Nucleus accumbens (tissue), 56 donors: ENCODE data around the gene TAF11L3.
"Not testable (repeated sequence)": the region's sequence is repeated elsewhere in the genome, so short reads cannot be mapped to it uniquely, and the experiment has no call there.

Source experiments
- DNase-seq, 56 donors: peaks; one replicate each; lab custom pipeline; 2025; lab: John Stamatoyannopoulos, UW

The TAF11L3 gene

DNA sequence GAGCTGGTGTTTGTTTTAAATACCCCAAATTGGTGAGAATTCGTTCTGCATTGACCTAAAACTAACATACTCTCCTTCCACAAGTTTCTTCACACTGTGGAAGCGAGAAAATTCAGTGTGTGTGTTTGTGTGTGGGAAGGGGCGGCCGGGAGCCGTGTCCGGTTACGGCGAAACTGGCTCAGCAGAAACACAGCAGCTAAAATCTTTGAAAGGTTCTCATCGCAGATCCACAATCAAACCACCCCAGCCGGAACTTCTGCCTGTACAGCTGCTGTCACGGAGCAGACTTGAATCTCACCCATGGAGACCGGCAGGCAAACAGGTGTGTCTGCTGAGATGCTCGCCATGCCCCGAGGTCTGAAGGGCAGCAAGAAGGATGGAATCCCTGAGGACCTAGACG, at the start of gene TAF11L3:
TAF11L3 (plus strand) TSS at position 301 of the 400 bp plus-strand sequence.
- not testable (repeated sequence) for DNase-seq

DNA sequence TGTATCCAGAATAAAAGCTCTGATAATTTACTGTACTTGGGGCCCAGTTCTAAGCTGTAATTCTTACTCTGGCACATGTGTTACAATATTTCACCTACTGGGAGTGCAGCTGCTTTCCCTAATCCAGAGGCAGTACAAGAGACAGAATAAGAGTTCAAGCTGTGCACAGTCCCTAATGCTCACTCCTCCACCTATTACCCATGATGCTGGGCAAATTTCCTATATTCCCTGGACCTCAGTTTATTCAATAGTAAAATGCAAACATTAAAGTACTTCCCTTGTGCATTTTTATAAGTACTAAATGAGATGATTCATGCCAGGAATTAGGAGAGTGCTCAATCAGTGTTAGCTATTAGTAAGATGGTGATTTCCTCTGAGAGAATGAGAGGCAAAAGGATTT, 48.1 kb upstream of the TAF11L3 start:
- DNase-seq: no peak

- not testable (repeated sequence) for DNase-seq
Measured at GRCh38 chr5:17475064-17475463, 43.1 kb upstream of the TAF11L3 start.

- no peak for DNase-seq
Measured at GRCh38 chr5:17477043-17477442, 41.1 kb upstream of the TAF11L3 start.

DNA sequence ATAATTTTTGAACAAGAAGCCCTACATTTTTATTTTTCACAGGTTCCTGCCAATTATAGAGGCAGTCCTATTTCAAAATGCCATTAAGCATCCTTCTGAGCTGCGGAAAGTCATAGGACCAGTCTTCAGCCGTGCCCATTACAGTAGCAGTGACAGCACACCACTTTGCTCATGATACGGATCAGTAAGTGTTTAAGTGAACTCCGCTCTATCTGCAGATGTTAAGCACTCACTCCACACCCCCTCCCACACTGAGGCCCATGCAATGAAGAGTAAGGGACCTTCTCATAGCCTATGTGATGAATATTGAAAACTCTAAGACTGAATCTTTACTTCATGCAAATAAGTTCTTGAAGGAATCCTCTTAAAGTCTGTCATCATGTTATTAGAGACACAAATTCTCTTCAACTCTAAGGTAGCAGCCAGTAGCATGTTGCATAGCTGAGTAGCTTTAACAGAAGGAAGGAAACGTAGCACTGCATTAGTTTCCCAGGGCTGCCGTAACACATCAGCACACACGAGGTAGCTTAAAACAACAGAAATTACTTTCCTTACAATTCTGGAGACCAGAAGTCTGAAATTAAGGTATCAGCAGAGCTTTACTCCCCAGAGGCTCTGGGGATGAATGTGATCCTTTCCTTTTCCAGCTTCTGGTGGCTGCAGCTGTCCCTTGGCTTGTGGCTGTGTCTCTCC, 40.4 kb upstream of the TAF11L3 start:
- DNase-seq: no peak

DNA sequence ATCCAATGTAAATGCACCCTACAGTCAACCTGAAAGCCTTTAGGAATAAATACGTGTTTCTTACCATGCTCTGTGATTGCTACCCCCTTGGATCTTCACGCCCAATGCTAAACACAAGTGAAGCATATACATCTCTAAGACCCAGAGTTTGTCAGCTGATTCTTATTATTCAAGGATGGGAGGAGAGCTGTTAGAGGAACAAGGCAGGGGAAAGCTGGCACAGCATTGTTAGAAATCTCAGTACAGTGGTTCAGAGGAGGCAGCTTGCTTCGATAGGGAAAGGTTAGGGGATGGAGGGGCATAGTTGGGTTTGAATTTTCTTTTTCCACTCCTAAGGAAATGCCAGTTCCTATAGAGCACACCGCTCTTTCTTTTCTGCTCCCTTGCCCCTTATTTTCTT, 36.8 kb upstream of the TAF11L3 start:
- no peak for DNase-seq

DNA sequence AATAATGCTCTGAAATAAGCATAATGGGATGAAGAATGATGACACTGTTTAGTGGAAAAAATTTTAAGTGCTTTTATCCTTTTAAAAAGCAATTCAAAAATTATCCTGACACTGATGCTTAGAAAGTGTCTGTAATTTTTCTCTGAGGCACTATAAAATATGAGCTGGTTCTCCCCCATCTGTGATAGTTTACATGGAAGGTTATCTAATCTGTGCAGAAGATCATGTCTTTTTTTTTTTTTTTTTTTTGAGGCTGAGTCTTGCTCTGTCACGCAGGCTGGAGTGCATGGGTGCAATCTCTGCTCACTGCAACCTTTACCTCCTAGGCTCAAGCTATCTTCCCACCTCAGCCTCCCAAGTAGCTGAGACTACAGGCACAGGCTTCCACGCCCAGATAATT, 35.4 kb upstream of the TAF11L3 start:
- DNase-seq: no peak

- not testable (repeated sequence) for DNase-seq
Measured at GRCh38 chr5:17486464-17487173, 31.5 kb upstream of the TAF11L3 start.

GRCh38 chr5:17487174-17487512, 31.0 kb upstream of the TAF11L3 start:
- no peak for DNase-seq

DNA sequence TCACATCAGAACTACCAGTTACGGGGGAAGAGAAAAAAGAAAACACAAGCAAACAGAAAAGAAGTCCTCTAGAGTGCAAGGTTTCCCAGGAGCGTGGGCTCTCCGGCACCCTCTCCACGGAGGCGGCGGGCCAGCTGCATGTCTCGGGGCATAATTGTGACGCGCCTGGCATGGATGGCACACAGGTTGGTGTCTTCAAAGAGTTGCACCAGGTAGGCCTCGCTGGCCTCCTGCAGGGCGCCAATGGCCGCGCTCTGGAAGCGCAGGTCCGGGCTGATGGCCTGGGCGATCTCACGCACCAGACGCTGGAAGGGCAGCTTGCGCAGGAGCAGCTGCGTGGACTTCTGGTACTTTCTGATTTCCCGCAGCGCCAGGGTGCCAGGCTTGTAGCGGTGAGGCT, 26.9 kb upstream of the TAF11L3 start:
- not testable (repeated sequence) for DNase-seq

GRCh38 chr5:17492770-17493169, 25.4 kb upstream of the TAF11L3 start:
- no peak for DNase-seq

DNA sequence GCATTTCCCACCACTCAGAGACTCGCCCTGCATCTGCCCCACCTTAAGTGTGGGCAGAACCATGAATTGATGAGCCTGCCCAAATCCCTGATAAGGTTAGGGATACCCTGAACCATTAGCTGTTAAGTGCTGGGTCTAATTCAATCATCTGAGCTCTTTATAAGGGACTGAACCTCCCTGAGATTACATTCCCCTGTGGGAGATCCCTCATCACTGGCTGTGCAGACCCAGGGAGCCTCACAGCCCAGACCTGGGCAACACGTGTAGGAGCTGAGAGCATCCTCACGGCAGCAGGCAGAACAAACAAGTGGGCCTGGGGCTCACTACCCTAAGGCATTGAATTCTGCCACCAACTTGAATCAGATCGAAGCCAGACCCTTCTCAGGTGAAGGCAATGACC, 20.7 kb upstream of the TAF11L3 start:
- DNase-seq: no peak

GRCh38 chr5:17497931-17498330, 20.2 kb upstream of the TAF11L3 start, which contains the start of gene TAF11L2:
TAF11L2 (plus strand) TSS chr5:17498231.
- DNase-seq: not testable (repeated sequence)

DNA sequence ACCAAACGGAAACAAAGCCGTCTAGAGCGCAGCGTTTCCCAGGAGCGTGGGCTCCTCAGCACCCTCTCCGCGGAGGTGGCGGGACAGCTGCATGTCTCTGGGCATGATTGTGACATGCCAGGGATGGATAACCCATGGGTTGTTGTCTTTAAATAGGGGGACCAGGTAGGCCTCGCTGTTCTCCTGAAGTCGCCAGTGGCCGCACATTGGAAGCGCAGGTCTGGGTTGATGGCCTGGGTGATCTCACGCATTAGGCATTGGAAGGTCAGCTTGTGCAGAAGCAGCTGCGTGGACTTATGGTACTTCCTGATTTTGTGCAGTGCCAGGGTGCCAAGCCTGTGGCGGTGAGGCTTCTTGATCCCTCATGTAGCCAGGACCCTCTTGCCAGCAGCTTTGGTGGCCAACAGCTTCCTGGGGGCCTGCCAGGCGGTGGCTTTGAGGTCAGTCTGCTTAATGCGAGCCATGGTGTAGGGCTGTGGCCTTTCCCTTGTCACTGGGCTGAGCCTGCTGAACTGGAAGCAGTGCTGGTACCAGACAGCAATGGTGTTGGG, 6.3 kb upstream of the TAF11L3 start:
- no peak for DNase-seq

- DNase-seq: not testable (repeated sequence)
Measured at GRCh38 chr5:17517526-17517925, 641 bp upstream of the TAF11L3 start.

GRCh38 chr5:17519508-17519907, 1.3 kb downstream of the TAF11L3 start:
- DNase-seq: not testable (repeated sequence)

- not testable (repeated sequence) for DNase-seq
Measured at GRCh38 chr5:17521501-17521900, 3.3 kb downstream of the TAF11L3 start, which contains the start of gene TAF11L4. TAF11L4 (plus strand) TSS chr5:17521801.

DNA sequence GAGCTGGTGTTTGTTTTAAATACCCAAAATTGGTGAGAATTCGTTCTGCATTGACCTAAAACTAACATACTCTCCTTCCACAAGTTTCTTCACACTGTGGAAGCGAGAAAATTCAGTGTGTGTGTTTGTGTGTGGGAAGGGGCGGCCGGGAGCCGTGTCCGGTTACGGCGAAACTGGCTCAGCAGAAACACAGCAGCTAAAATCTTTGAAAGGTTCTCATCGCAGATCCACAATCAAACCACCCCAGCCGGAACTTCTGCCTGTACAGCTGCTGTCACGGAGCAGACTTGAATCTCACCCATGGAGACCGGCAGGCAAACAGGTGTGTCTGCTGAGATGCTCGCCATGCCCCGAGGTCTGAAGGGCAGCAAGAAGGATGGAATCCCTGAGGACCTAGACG, 6.8 kb downstream of the TAF11L3 start, which contains the start of gene TAF11L5:
TAF11L5 (plus strand) TSS at position 301 of the 400 bp plus-strand sequence.
- not testable (repeated sequence) for DNase-seq

DNA sequence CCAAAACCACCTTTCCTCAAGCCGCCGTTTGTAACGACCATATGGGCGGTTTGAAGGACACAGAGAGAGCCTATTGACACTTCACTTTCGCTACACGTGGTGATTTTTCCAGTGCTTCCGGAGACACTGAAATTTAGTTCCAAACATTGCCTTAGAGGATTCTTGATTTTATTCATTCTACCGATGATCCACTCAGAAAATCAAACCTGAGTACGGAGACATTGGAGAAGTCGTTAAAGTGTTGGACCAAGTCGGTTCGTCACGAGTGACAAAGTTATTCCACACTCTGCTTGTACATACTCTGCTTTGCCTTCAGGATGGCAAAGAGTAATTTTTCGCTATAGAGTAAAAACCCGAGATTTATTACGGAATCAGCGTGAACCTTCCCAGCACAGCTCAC, 8.3 kb downstream of the TAF11L3 start:
- DNase-seq: not testable (repeated sequence)

DNA sequence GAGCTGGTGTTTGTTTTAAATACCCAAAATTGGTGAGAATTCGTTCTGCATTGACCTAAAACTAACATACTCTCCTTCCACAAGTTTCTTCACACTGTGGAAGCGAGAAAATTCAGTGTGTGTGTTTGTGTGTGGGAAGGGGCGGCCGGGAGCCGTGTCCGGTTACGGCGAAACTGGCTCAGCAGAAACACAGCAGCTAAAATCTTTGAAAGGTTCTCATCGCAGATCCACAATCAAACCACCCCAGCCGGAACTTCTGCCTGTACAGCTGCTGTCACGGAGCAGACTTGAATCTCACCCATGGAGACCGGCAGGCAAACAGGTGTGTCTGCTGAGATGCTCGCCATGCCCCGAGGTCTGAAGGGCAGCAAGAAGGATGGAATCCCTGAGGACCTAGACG, 10.2 kb downstream of the TAF11L3 start, which contains the start of gene TAF11L6:
TAF11L6 (plus strand) TSS at position 301 of the 400 bp plus-strand sequence.
- DNase-seq: not testable (repeated sequence)
